Smooth muscle cell of the umbilical artery (primary cell): ENCODE data around the gene SLC22A3. TPM values are rescaled to one million over a fixed set of nuclear protein-coding genes. Genes with fewer than 3 reads are reported as not detected.

ENCODE experiments used
- total RNA-seq: library from RNA; depleted of rRNA; stranded (reverse); fragments of >200 nt; gene quantifications from 2 replicates; pipeline ENCODE4 v1.2.3, GENCODE V29; 2014

Gene SLC22A3
- total RNA-seq: 142 and 243 TPM in 2 replicates

GRCh38 chr6:160348223-160349019, at the start of gene SLC22A3:
Gene SLC22A3 (plus strand): TSS chr6:160348378. CDS start chr6:160348420, 42 bp downstream.

Other genes starting within 250 kb of the SLC22A3 start
- gene SLC22A1, start 226.6 kb upstream of the SLC22A3 start, total RNA-seq: 0.89 and 1.4 TPM in 2 replicates
- 0.23 and 3.0 TPM in 2 replicates for gene SLC22A2, start 89.6 kb upstream of the SLC22A3 start, total RNA-seq